ENCODE results near the gene RFC1.
A peak's percentile ranks its signal among the peaks of the same experiment; 100 is the strongest.

DNA sequence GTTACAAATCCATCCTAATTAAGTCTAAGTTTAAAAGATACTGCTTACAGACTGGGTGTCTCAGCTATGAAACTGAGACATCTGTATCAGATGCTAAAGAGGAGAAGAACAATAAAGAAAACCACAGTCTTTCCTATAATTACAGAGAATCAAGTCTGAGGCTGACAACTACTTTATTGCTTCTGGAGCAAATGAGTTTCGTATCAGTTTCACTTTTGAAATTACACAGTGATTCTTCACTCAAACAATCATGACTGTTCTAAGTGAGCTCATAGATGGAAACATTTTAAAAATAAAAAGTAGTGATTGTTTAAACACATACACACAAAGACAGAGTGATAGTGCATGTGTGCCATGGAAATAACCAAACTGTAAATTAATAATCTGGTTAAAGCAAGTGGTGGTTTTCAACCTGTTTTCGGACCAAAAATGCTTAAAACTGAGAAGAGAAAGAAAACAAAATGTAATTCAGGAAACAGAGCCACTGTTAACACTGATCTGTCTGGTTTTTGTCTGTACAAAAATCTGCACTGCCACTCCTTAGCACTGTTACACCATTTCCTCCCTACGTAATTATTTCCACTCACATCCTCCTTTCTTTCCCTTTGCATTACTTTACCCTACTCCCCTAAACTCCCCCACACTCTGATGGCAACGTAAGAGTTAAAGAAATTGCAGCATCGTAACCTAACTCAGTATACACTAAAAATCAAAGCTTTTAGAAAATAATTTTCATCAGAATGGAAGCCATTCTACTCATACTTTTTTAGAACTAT lies 12.5 kb downstream of the RFC1 start:
- TF ChIP-seq POLR2A (IDR thresholded peaks at IDR 0.05) (peak; percentile 18), EP300 (IDR thresholded peaks at IDR 0.05; ENCODE audit: low read depth) (no peak)
- TF ChIP-seq, protein P1, sequence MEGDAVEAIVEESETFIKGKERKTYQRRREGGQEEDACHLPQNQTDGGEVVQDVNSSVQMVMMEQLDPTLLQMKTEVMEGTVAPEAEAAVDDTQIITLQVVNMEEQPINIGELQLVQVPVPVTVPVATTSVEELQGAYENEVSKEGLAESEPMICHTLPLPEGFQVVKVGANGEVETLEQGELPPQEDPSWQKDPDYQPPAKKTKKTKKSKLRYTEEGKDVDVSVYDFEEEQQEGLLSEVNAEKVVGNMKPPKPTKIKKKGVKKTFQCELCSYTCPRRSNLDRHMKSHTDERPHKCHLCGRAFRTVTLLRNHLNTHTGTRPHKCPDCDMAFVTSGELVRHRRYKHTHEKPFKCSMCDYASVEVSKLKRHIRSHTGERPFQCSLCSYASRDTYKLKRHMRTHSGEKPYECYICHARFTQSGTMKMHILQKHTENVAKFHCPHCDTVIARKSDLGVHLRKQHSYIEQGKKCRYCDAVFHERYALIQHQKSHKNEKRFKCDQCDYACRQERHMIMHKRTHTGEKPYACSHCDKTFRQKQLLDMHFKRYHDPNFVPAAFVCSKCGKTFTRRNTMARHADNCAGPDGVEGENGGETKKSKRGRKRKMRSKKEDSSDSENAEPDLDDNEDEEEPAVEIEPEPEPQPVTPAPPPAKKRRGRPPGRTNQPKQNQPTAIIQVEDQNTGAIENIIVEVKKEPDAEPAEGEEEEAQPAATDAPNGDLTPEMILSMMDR (IDR thresholded peaks at IDR 0.05), result no peak
